Fibroblast of pulmonary artery (primary cell): ENCODE measurements around the gene MAN1B1.
A peak's percentile ranks its signal among the peaks of the same experiment; 100 is the strongest.

Source experiments
- DNase-seq: peaks from one replicate; pipeline ENCODE4 v3.0.0-alpha.2; 2010; ENCODE audit warnings: low read depth
- H3K4me3 ChIP-seq: replicated peaks from 2 replicates; pipeline ENCODE4 v1.5.1; 2011; ENCODE audit warnings: low read depth, mild to moderate bottlenecking, control low read depth, low read length, moderate library complexity
- CTCF ChIP-seq: IDR thresholded peaks from 2 replicates; pipeline ENCODE4 v1.5.1; 2011; ENCODE audit warnings: mild to moderate bottlenecking, control low read depth, low read length, inconsistent platforms; ENCODE audit errors: missing control alignments

Gene MAN1B1

GRCh38 chr9:137053944-137054931 is 32.5 kb upstream of the MAN1B1 start, which contains the start of gene ENTPD2:
TSS of gene ENTPD2 (minus strand) at chr9:137054061. CDS start at chr9:137053997, 64 bp downstream.
- no peak within 1 kb of the TSS for H3K4me3 ChIP-seq
- DNase-seq, result no peak
- no peak for TF ChIP-seq CTCF

GRCh38 chr9:137054932-137055384 is 31.8 kb upstream of the MAN1B1 start:
- no peak for DNase-seq
- TF ChIP-seq CTCF, result no peak
- no peak overlapping the region for H3K4me3 ChIP-seq

GRCh38 chr9:137055385-137056364 is 31.1 kb upstream of the MAN1B1 start:
- peak; percentile 90 for DNase-seq
- no peak overlapping the region for H3K4me3 ChIP-seq
- no peak for TF ChIP-seq CTCF

- TF ChIP-seq CTCF, result no peak
- DNase-seq, result no peak
- H3K4me3 ChIP-seq, result no peak overlapping the region
Measured at GRCh38 chr9:137056739-137057415, 29.9 kb upstream of the MAN1B1 start.

- H3K4me3 ChIP-seq, result no peak overlapping the region
- DNase-seq, result no peak
- TF ChIP-seq CTCF, result no peak
Measured at GRCh38 chr9:137057545-137057944, 29.2 kb upstream of the MAN1B1 start.
